Neural cell (in vitro differentiated cells): Measurements from ENCODE around the gene GMDS. TPM values are rescaled to one million over a fixed set of nuclear protein-coding genes. Genes with fewer than 3 reads are reported as not detected.

ENCODE experiments used
- H2AFZ ChIP-seq: fragments of 200-600, 300-800 bp; sonication (generic), shearing (Covaris generic); 2 replicates; pipeline ENCODE4 v1.6.0; 2014; ENCODE audit warnings: low read depth, mild to moderate bottlenecking, antibody characterized with exemption, low read length, moderate library complexity
- H3F3A ChIP-seq: fragments of 200-600 bp; shearing (Covaris generic); 2 replicates; pipeline ENCODE4 v1.6.1; 2016; ENCODE audit warnings: mild to moderate bottlenecking, moderate library complexity, mixed read lengths, antibody characterized with exemption, low read length; ENCODE audit not compliant: insufficient read depth, poor library complexity, severe bottlenecking
- H3K27ac ChIP-seq: fragments of 200-600, 300-800 bp; sonication (generic), shearing (Covaris generic); 2 replicates; pipeline ENCODE4 v1.5.1; 2014; ENCODE audit warnings: mild to moderate bottlenecking, low read length, moderate library complexity
- H3K27me3 ChIP-seq: fragments of 300-800, 200-600 bp; sonication (generic), shearing (Covaris generic); 2 replicates; pipeline ENCODE4 v1.6.0; 2014; ENCODE audit warnings: mild to moderate bottlenecking, low read depth, low read length, moderate library complexity; ENCODE audit not compliant: insufficient read depth
- H3K36me3 ChIP-seq: fragments of 300-800, 200-600 bp; sonication (generic), shearing (Covaris generic); 2 replicates; pipeline ENCODE4 v1.5.1; 2014; ENCODE audit warnings: mild to moderate bottlenecking, antibody characterized with exemption, low read length, moderate library complexity; ENCODE audit not compliant: insufficient read depth
- H3K4me2 ChIP-seq: fragments of 300-800, 200-600 bp; sonication (generic), shearing (Covaris generic); 2 replicates; pipeline ENCODE4 v1.6.0; 2014; ENCODE audit warnings: mild to moderate bottlenecking, low read length
- H3K4me3 ChIP-seq: fragments of 300-800, 200-600 bp; sonication (generic), shearing (Covaris generic); 2 replicates; pipeline ENCODE4 v1.5.1; 2014; ENCODE audit warnings: mild to moderate bottlenecking, low read length, moderate library complexity
- H3K79me2 ChIP-seq: fragments of 200-600 bp; shearing (Covaris generic); replicated peaks from 2 replicates; pipeline ENCODE4 v1.6.0; 2014; ENCODE audit warnings: mild to moderate bottlenecking, low read length, moderate library complexity; ENCODE audit not compliant: insufficient read depth
- H3K9ac ChIP-seq: fragments of 300-800, 200-600 bp; sonication (generic), shearing (Covaris generic); 2 replicates; pipeline ENCODE4 v1.6.1; 2016; ENCODE audit warnings: mild to moderate bottlenecking, low read length, mixed read lengths
- H3K9me2 ChIP-seq: fragments of 200-600 bp; shearing (Covaris generic); 2 replicates; pipeline ENCODE4 v1.6.1; 2016; ENCODE audit warnings: mild to moderate bottlenecking, low read length, mixed read lengths; ENCODE audit not compliant: insufficient read depth
- H3K9me3 ChIP-seq: fragments of 200-600, 300-800 bp; sonication (generic), shearing (Covaris generic); 2 replicates; pipeline ENCODE4 v1.6.1; 2016; ENCODE audit warnings: mild to moderate bottlenecking, mixed run types, low read length, moderate library complexity, mixed read lengths
- H4K20me1 ChIP-seq: fragments of 200-600 bp; shearing (Covaris generic); 2 replicates; pipeline ENCODE4 v1.6.1; 2016; ENCODE audit warnings: mild to moderate bottlenecking, mixed run types; ENCODE audit not compliant: insufficient read depth
- CTCF ChIP-seq: fragments of 450-650 bp; IDR thresholded peaks from 2 replicates; pipeline ENCODE4 v1.5.1; 2014; ENCODE audit warnings: antibody characterized with exemption, mild to moderate bottlenecking, moderate library complexity; ENCODE audit not compliant: poor library complexity, severe bottlenecking
- EP300 ChIP-seq: fragments of 450-650 bp; conservative IDR thresholded peaks from 2 replicates; pipeline ENCODE4 v1.6.1; 2014; ENCODE audit warnings: antibody characterized with exemption, mild to moderate bottlenecking, moderate library complexity; ENCODE audit not compliant: poor library complexity, severe bottlenecking
- EZH2 ChIP-seq: fragments of 200-600, 300-800 bp; shearing (Covaris generic), sonication (generic); IDR thresholded peaks from 2 replicates; pipeline ENCODE4 v1.6.1; 2014; ENCODE audit warnings: antibody characterized with exemption, low read length, borderline replicate concordance, mild to moderate bottlenecking; ENCODE audit not compliant: insufficient read depth, poor library complexity, severe bottlenecking
- MXI1 ChIP-seq: fragments of 450-650 bp; conservative IDR thresholded peaks from 2 replicates; pipeline ENCODE4 v1.6.1; 2014; ENCODE audit warnings: antibody characterized with exemption, mild to moderate bottlenecking; ENCODE audit not compliant: poor library complexity, severe bottlenecking
- POLR2AphosphoS5 ChIP-seq: IDR thresholded peaks from 2 replicates; pipeline ENCODE4 v1.6.1; 2012
- RAD21 ChIP-seq: fragments of 450-650 bp; conservative IDR thresholded peaks from 2 replicates; pipeline ENCODE4 v1.6.1; 2014; ENCODE audit warnings: antibody characterized with exemption, mild to moderate bottlenecking, moderate library complexity
- REST ChIP-seq: IDR thresholded peaks from 2 replicates; pipeline ENCODE4 v1.6.1; 2012; ENCODE audit warnings: borderline replicate concordance
- SMC3 ChIP-seq: fragments of 450-650 bp; conservative IDR thresholded peaks from 2 replicates; pipeline ENCODE4 v1.6.1; 2014; ENCODE audit warnings: antibody characterized with exemption, mild to moderate bottlenecking, moderate library complexity; ENCODE audit not compliant: poor library complexity
- TAF1 ChIP-seq: IDR thresholded peaks from 2 replicates; pipeline ENCODE4 v1.6.1; 2012; ENCODE audit warnings: low read depth
- polyA plus RNA-seq: library from polyadenylated mRNA; depleted of rRNA; stranded (reverse); fragments of >200 nt; gene quantifications from 2 replicates; pipeline ENCODE4 v1.2.3, GENCODE V29; 2014

GMDS gene
- polyA plus RNA-seq, 1 donor from 2014 or later: 11.4 TPM

DNA sequence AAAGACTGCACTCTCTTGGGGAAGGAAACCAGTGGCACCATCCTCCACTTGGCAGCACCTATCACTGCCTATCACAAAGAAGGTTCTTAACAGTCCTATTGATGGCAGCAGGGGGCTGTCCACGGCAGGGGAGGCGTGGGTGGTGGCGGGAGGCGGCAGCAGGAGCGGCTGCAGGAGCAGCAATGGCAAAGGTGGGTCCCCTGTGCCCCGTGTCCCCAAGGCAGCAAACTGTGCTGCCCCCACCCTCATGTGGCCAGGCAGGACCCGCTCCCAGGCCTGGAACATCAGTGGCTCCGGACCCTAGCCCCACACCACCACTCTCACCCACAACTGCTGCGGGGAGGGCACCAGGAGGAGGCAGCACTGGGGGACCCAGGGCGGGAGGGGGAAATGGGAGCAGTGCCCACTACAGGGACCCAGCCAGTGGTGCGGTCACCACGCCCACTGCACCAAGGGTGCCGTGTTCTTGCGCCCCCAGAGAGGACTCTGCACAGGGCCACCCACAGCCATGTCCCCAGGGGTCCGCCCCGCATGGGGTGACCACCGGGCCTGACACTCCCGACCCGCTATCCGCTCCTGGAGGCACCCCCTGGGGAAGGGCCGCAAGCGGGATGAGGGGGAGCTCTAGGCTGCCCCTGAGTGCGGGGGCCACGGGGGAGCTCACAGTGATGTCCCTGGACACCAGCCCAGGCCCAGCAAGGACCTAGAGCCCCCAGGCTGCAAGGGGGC, 54.6 kb downstream of the GMDS start:
- Histone ChIP-seq H3K36me3 (no peaks in the 10 kb centered on the region), H4K20me1 (no peaks in the 10 kb centered on the region), H3K79me2 (no peaks in the 10 kb centered on the region), H3K27ac (no peak overlapping the region), H3K9ac (no peak overlapping the region), H3K9me3 (no peaks in the 10 kb centered on the region), H3K27me3 (no peaks in the 10 kb centered on the region), H3K4me3 (no peak overlapping the region), H3K9me2 (no peaks in the 10 kb centered on the region), H2AFZ (no peak overlapping the region), H3K4me2 (no peak overlapping the region), H3F3A (no peaks in the 10 kb centered on the region)
- TF ChIP-seq POLR2AphosphoS5 (no peak), TAF1 (no peak), CTCF (no peak), EZH2 (no peak), MXI1 (no peak), REST (no peak), EP300 (no peak)

- Histone ChIP-seq H3K9ac (no peak overlapping the region), H3K4me3 (no peak overlapping the region), H3K79me2 (no peaks in the 10 kb centered on the region), H4K20me1 (no peaks in the 10 kb centered on the region), H3K4me2 (no peak overlapping the region), H3K9me2 (no peaks in the 10 kb centered on the region), H3K9me3 (no peaks in the 10 kb centered on the region), H3F3A (no peaks in the 10 kb centered on the region), H3K27ac (no peak overlapping the region), H3K36me3 (no peaks in the 10 kb centered on the region), H3K27me3 (no peaks in the 10 kb centered on the region), H2AFZ (no peak overlapping the region)
- no peak for TF ChIP-seq REST
- no peak for TF ChIP-seq MXI1
- TF ChIP-seq CTCF: no peak
- no peak for TF ChIP-seq POLR2AphosphoS5
- TF ChIP-seq EP300: no peak
- no peak for TF ChIP-seq RAD21
- no peak for TF ChIP-seq TAF1
- TF ChIP-seq EZH2: no peak
- no peak for TF ChIP-seq SMC3
Observed at GRCh38 chr6:2188856-2189384, 56.5 kb downstream of the GMDS start.
